ENCODE measurements around the gene SEC22B.
"Not testable (repeated sequence)": the region's sequence is repeated elsewhere in the genome, so short reads cannot be mapped to it uniquely, and the experiment has no call there.

Gene SEC22B

GRCh38 chr1:120112212-120112611 is 64.1 kb downstream of the SEC22B start:
- DNase-seq: not testable (repeated sequence)

GRCh38 chr1:120111771-120112170 is 64.5 kb downstream of the SEC22B start:
- not testable (repeated sequence) for DNase-seq

- DNase-seq: not testable (repeated sequence)
Measured at GRCh38 chr1:120111008-120111407, 65.3 kb downstream of the SEC22B start.

- not testable (repeated sequence) for DNase-seq
Measured at GRCh38 chr1:120109656-120110055, 66.7 kb downstream of the SEC22B start.

- not testable (repeated sequence) for DNase-seq
Measured at GRCh38 chr1:120109180-120109579, 67.1 kb downstream of the SEC22B start.

GRCh38 chr1:120105288-120105687 is 71.0 kb downstream of the SEC22B start:
- not testable (repeated sequence) for DNase-seq

- not testable (repeated sequence) for DNase-seq
Measured at GRCh38 chr1:120103768-120104167, 72.6 kb downstream of the SEC22B start.

- not testable (repeated sequence) for DNase-seq
Measured at GRCh38 chr1:120101593-120101992, 74.7 kb downstream of the SEC22B start.

Measured in activated CD4-positive, alpha-beta T cell treated with anti-CD3 and anti-CD28 coated beads, Interleukin-2, Interleukin-6, amounts not matched to agents 100 ng/mL and 50 ng/mL, durations not matched to agents 16 hours and 8 hours (primary cell).